H9 (cell line): ENCODE results near the gene CTF1. TPM values are rescaled to one million over a fixed set of nuclear protein-coding genes. Genes with fewer than 3 reads are reported as not detected.

Experiments
- DNase-seq: peaks from one replicate; pipeline ENCODE4 v3.0.0-alpha.2; 2017
- H2AFZ ChIP-seq: one replicate; pipeline ENCODE4 v1.6.1; 2013; ENCODE audit warnings: mild to moderate bottlenecking, low read length, control low read depth, moderate library complexity
- H2AK5ac ChIP-seq: 2 replicates; pipeline ENCODE4 v1.6.1; 2013; ENCODE audit warnings: low read length, control low read depth, mixed read lengths; ENCODE audit not compliant: insufficient read length
- H2BK120ac ChIP-seq: one replicate; pipeline ENCODE4 v1.6.1; 2013; ENCODE audit warnings: low read depth, mild to moderate bottlenecking, low read length, control low read depth, inconsistent platforms; ENCODE audit not compliant: poor library complexity, severe bottlenecking
- H2BK12ac ChIP-seq: 2 replicates; pipeline ENCODE4 v1.6.1; 2013; ENCODE audit warnings: low read length, control low read depth, mixed read lengths, low read depth; ENCODE audit not compliant: insufficient read length
- H2BK15ac ChIP-seq: 2 replicates; pipeline ENCODE4 v1.6.1; 2013; ENCODE audit warnings: low read depth, low read length, control low read depth
- H2BK20ac ChIP-seq: one replicate; pipeline ENCODE4 v1.6.1; 2013; ENCODE audit warnings: low read depth, mild to moderate bottlenecking, low read length, control low read depth, inconsistent platforms; ENCODE audit not compliant: poor library complexity, severe bottlenecking
- H2BK5ac ChIP-seq: 2 replicates; pipeline ENCODE4 v1.6.1; 2013; ENCODE audit warnings: low read length, control low read depth, mixed read lengths; ENCODE audit not compliant: insufficient read length
- H3K14ac ChIP-seq: 2 replicates; pipeline ENCODE4 v1.6.1; 2013; ENCODE audit warnings: low read length, control low read depth; ENCODE audit not compliant: insufficient read depth
- H3K18ac ChIP-seq: 2 replicates; pipeline ENCODE4 v1.6.1; 2013; ENCODE audit warnings: low read depth, mild to moderate bottlenecking, mixed read lengths, low read length, control low read depth; ENCODE audit not compliant: insufficient read length
- H3K23ac ChIP-seq: 2 replicates; pipeline ENCODE4 v1.6.1; 2013; ENCODE audit warnings: low read length, control low read depth, mixed read lengths, low read depth; ENCODE audit not compliant: insufficient read length
- H3K23me2 ChIP-seq: 2 replicates; pipeline ENCODE4 v1.6.1; 2013; ENCODE audit warnings: low read depth, mild to moderate bottlenecking, mixed read lengths, low read length, control low read depth; ENCODE audit not compliant: insufficient read length, poor library complexity, severe bottlenecking
- H3K27ac ChIP-seq: 2 replicates; pipeline ENCODE4 v1.5.1; 2013; ENCODE audit warnings: low read length, control low read depth, mixed read lengths, low read depth; ENCODE audit not compliant: insufficient read length
- H3K27me3 ChIP-seq: 2 replicates; pipeline ENCODE4 v1.6.1; 2013; ENCODE audit warnings: low read length, control low read depth, inconsistent platforms; ENCODE audit not compliant: insufficient read depth
- H3K4ac ChIP-seq: 2 replicates; pipeline ENCODE4 v1.6.1; 2013; ENCODE audit warnings: low read depth, mild to moderate bottlenecking, control low read depth, inconsistent platforms, low read length, moderate library complexity
- H3K4me1 ChIP-seq: 2 replicates; pipeline ENCODE4 v1.6.1; 2013; ENCODE audit warnings: low read length, control low read depth, inconsistent platforms; ENCODE audit not compliant: insufficient read depth
- H3K4me2 ChIP-seq: 2 replicates; pipeline ENCODE4 v1.6.1; 2013; ENCODE audit warnings: low read length, control low read depth, mixed read lengths; ENCODE audit not compliant: insufficient read length, insufficient read depth
- H3K56ac ChIP-seq: 2 replicates; pipeline ENCODE4 v1.6.1; 2013; ENCODE audit warnings: low read depth, mild to moderate bottlenecking, mixed read lengths, low read length, control low read depth; ENCODE audit not compliant: insufficient read length
- H3K79me1 ChIP-seq: 2 replicates; pipeline ENCODE4 v1.6.1; 2013; ENCODE audit warnings: low read depth, mild to moderate bottlenecking, moderate library complexity, low read length, control low read depth, inconsistent platforms; ENCODE audit not compliant: insufficient read depth, poor library complexity, severe bottlenecking
- H3K79me2 ChIP-seq: 2 replicates; pipeline ENCODE4 v1.6.1; 2013; ENCODE audit warnings: low read length, control low read depth, inconsistent platforms; ENCODE audit not compliant: insufficient read depth
- H3K9ac ChIP-seq: 2 replicates; pipeline ENCODE4 v1.6.1; 2013; ENCODE audit warnings: low read length, control low read depth, mixed read lengths; ENCODE audit not compliant: insufficient read length; ENCODE audit errors: extremely low read depth
- H3K9me3 ChIP-seq: one replicate; pipeline ENCODE4 v1.6.1; 2013; ENCODE audit warnings: low read depth, low read length, inconsistent platforms; ENCODE audit not compliant: control insufficient read depth
- H3T11ph ChIP-seq: one replicate; pipeline ENCODE4 v1.6.1; 2013; ENCODE audit warnings: mild to moderate bottlenecking, low read length, control low read depth, inconsistent platforms
- H4K20me1 ChIP-seq: one replicate; pipeline ENCODE4 v1.6.1; 2013; ENCODE audit not compliant: control insufficient read depth, insufficient read length, insufficient read depth
- H4K5ac ChIP-seq: 2 replicates; pipeline ENCODE4 v1.6.1; 2013; ENCODE audit warnings: low read depth, mild to moderate bottlenecking, mixed read lengths, low read length, control low read depth; ENCODE audit not compliant: insufficient read length
- H4K8ac ChIP-seq: replicated peaks from 2 replicates; pipeline ENCODE4 v1.6.1; 2013; ENCODE audit warnings: low read length, control low read depth, mixed read lengths, low read depth; ENCODE audit not compliant: insufficient read length
- H4K91ac ChIP-seq: 2 replicates; pipeline ENCODE4 v1.6.1; 2013; ENCODE audit warnings: low read depth, mild to moderate bottlenecking, moderate library complexity, mixed read lengths, low read length, control low read depth; ENCODE audit not compliant: insufficient read length
- H3K27ac Mint-ChIP-seq, 3 experiments: 2 replicates in 2 of 3; 3 replicates in 1 of 3; pipeline ENCODE4 v1.8.0; 2020 to 2021; ENCODE audit warnings: mixed read lengths in 3 of 3, mild to moderate bottlenecking in 1 of 3, moderate library complexity in 1 of 3
- H3K27me3 Mint-ChIP-seq: 2 replicates; pipeline ENCODE4 v1.8.0; 2021; ENCODE audit warnings: low read depth, mild to moderate bottlenecking, moderate library complexity, mixed read lengths
- H3K36me3 Mint-ChIP-seq, 3 experiments: 2 replicates in 2 of 3; 3 replicates in 1 of 3; pipeline ENCODE4 v1.8.0; 2020 to 2021; ENCODE audit warnings: low read depth in 3 of 3, mixed read lengths in 3 of 3; ENCODE audit not compliant: insufficient read depth in 1 of 3
- H3K4me1 Mint-ChIP-seq, 2 experiments: 2 replicates each; pipeline ENCODE4 v1.8.0; 2020; ENCODE audit warnings: mixed read lengths in 2 of 2
- H3K4me3 Mint-ChIP-seq, 2 experiments: 2 replicates in 1 of 2; 3 replicates in 1 of 2; pipeline ENCODE4 v1.8.0; 2020 to 2021; ENCODE audit warnings: mild to moderate bottlenecking in 2 of 2, mixed read lengths in 2 of 2, moderate library complexity in 1 of 2
- H3K9me3 Mint-ChIP-seq, 2 experiments: 2 replicates in 1 of 2; 3 replicates in 1 of 2; pipeline ENCODE4 v1.8.0; 2020; ENCODE audit warnings: mild to moderate bottlenecking in 2 of 2, mixed read lengths in 2 of 2, moderate library complexity in 1 of 2
- CTCF ChIP-seq: fragments of 200-600 bp; sonication (generic); conservative IDR thresholded peaks from 3 replicates; pipeline ENCODE4 v1.8.0; 2021; ENCODE audit warnings: antibody characterized with exemption, mild to moderate bottlenecking
- total RNA-seq: library from RNA; stranded (reverse); gene quantifications from 2 replicates; pipeline ENCODE4 v1.2.1, GENCODE V29; 2021

The CTF1 gene
- total RNA-seq, 1 experiment from 2014 or later = 0.72 TPM

- Mint-ChIP-seq H3K4me3 (no peak overlapping the region), H3K27ac (no peak overlapping the region), H3K9me3 (no peaks in the 10 kb centered on the region; a peak in 1 of 5 replicates), H3K36me3 (peaks cover 26 to 57% (median 43%) of the 10 kb centered on the region in 3 experiments; a peak in 6 of 7 replicates), H3K4me1 (peaks cover 20 to 27% of the 10 kb centered on the region in 2 experiments), H3K27me3 (no peaks in the 10 kb centered on the region)
- Histone ChIP-seq H3K23me2 (peaks cover 3% of the 10 kb centered on the region), H3K18ac (no peak overlapping the region), H3K27me3 (no peaks in the 10 kb centered on the region), H3T11ph (no peak overlapping the region), H3K23ac (no peak overlapping the region), H3K27ac (no peak overlapping the region), H2BK5ac (no peak overlapping the region), H3K79me2 (no peaks in the 10 kb centered on the region), H3K79me1 (no peaks in the 10 kb centered on the region), H3K56ac (no peak overlapping the region), H4K91ac (no peak overlapping the region), H3K9me3 (no peaks in the 10 kb centered on the region), H3K9ac (no peak overlapping the region), H4K8ac (no peak overlapping the region), H2AK5ac (no peak overlapping the region), H4K20me1 (no peaks in the 10 kb centered on the region), H2BK20ac (no peak overlapping the region), H3K4ac (no peak overlapping the region), H2BK120ac (no peak overlapping the region), H4K5ac (no peak overlapping the region), H3K14ac (no peak overlapping the region), H3K4me1 (peaks cover 2% of the 10 kb centered on the region; the same call in 1 of the 2 replicates), H3K4me2 (no peak overlapping the region), H2AFZ (no peak overlapping the region), H2BK12ac (no peak overlapping the region), H2BK15ac (no peak overlapping the region)
- no peak for TF ChIP-seq CTCF
- no peak for DNase-seq
Observed at GRCh38 chr16:30944352-30944751, 47.9 kb downstream of the CTF1 start.
